Neuronal stem cell (in vitro differentiated cells): ENCODE measurements around the gene GPRIN3.

ENCODE experiments used
- DNase-seq: peaks from one replicate; pipeline ENCODE4 v3.0.0-alpha.2; 2013; ENCODE audit warnings: low spot score
- H2AFZ ChIP-seq: one replicate; pipeline ENCODE4 v1.6.1; 2013; ENCODE audit warnings: mild to moderate bottlenecking, low read length, inconsistent platforms
- H2AK5ac ChIP-seq: 2 replicates; pipeline ENCODE4 v1.6.1; 2013; ENCODE audit warnings: low read depth, mild to moderate bottlenecking, inconsistent platforms, low read length, moderate library complexity, mixed read lengths
- H2BK120ac ChIP-seq: 2 replicates; pipeline ENCODE4 v1.6.1; 2013; ENCODE audit warnings: low read depth, mild to moderate bottlenecking, inconsistent platforms, low read length, moderate library complexity, mixed read lengths
- H2BK12ac ChIP-seq: one replicate; pipeline ENCODE4 v1.6.1; 2013; ENCODE audit warnings: low read length, inconsistent platforms
- H2BK15ac ChIP-seq: 2 replicates; pipeline ENCODE4 v1.6.1; 2013; ENCODE audit warnings: mild to moderate bottlenecking, low read length, inconsistent platforms, mixed read lengths
- H2BK5ac ChIP-seq: one replicate; pipeline ENCODE4 v1.6.1; 2013; ENCODE audit warnings: inconsistent platforms, mild to moderate bottlenecking, low read length, moderate library complexity
- H3K14ac ChIP-seq: one replicate; pipeline ENCODE4 v1.6.1; 2013; ENCODE audit warnings: low read length, inconsistent platforms
- H3K18ac ChIP-seq: 2 replicates; pipeline ENCODE4 v1.6.1; 2013; ENCODE audit warnings: low read length, inconsistent platforms
- H3K23ac ChIP-seq: 2 replicates; pipeline ENCODE4 v1.6.1; 2013; ENCODE audit warnings: low read depth, mild to moderate bottlenecking, mixed read lengths, low read length, inconsistent platforms; ENCODE audit not compliant: poor library complexity
- H3K27ac ChIP-seq: replicated peaks from 3 replicates; pipeline ENCODE4 v1.5.1; 2013; ENCODE audit warnings: low read length, inconsistent platforms
- H3K27me3 ChIP-seq, 3 experiments: 2 replicates each; pipeline ENCODE4 v1.6.1; 2013; ENCODE audit warnings: low read length in 3 of 3, mild to moderate bottlenecking in 2 of 3, inconsistent platforms in 1 of 3, low read depth in 1 of 3, mixed read lengths in 1 of 3, moderate library complexity in 1 of 3; ENCODE audit not compliant: control insufficient read depth in 3 of 3, insufficient read depth in 3 of 3
- H3K36me3 ChIP-seq, 2 donors: replicated peaks in 1 of 2; 2 replicates each; pipeline ENCODE4 v1.6.1; 2013; ENCODE audit warnings: low read length in 2 of 2; ENCODE audit not compliant: control insufficient read depth in 2 of 2, insufficient read depth in 2 of 2
- H3K4ac ChIP-seq: 2 replicates; pipeline ENCODE4 v1.6.1; 2013; ENCODE audit warnings: inconsistent platforms, mild to moderate bottlenecking, low read length, moderate library complexity
- H3K4me1 ChIP-seq, 2 donors: 1 replicate in 1 of 2; 2 replicates in 1 of 2; pipeline ENCODE4 v1.6.1; 2013; ENCODE audit warnings: low read length in 2 of 2, low read depth in 1 of 2; ENCODE audit not compliant: control insufficient read depth in 2 of 2, insufficient read depth in 1 of 2
- H3K4me2 ChIP-seq: one replicate; pipeline ENCODE4 v1.6.1; 2013; ENCODE audit warnings: mild to moderate bottlenecking, low read length, inconsistent platforms; ENCODE audit not compliant: insufficient read depth, poor library complexity, severe bottlenecking
- H3K4me3 ChIP-seq, 2 donors: 2 replicates each; pipeline ENCODE4 v1.5.1; 2013; ENCODE audit warnings: low read length in 2 of 2, mild to moderate bottlenecking in 2 of 2, inconsistent platforms in 1 of 2, moderate library complexity in 1 of 2
- H3K79me1 ChIP-seq: one replicate; pipeline ENCODE4 v1.6.1; 2013; ENCODE audit warnings: low read depth, mild to moderate bottlenecking, inconsistent platforms, low read length, moderate library complexity
- H3K9ac ChIP-seq: one replicate; pipeline ENCODE4 v1.6.1; 2013; ENCODE audit warnings: mild to moderate bottlenecking, low read depth, low read length, inconsistent platforms; ENCODE audit not compliant: poor library complexity
- H3K9me3 ChIP-seq, 2 donors: replicated peaks in 1 of 2; 2 replicates each; pipeline versions ENCODE3 to v1.6.1; 2013; ENCODE audit warnings: low read length in 2 of 2, mild to moderate bottlenecking in 2 of 2, inconsistent platforms in 1 of 2, low read depth in 1 of 2, mixed read lengths in 1 of 2, moderate library complexity in 1 of 2; ENCODE audit not compliant: control insufficient read depth in 2 of 2, insufficient read depth in 1 of 2
- H4K8ac ChIP-seq: one replicate; pipeline ENCODE4 v1.6.1; 2013; ENCODE audit warnings: low read depth, mild to moderate bottlenecking, inconsistent platforms, low read length, moderate library complexity
- H4K91ac ChIP-seq: one replicate; pipeline ENCODE4 v1.6.1; 2013; ENCODE audit warnings: low read length, low read depth, mild to moderate bottlenecking, inconsistent platforms; ENCODE audit not compliant: poor library complexity
- WGBS, 2 donors: extraction: QIAGEN DNeasy Blood & Tissue Kit; methylation state at CpG; one replicate each; pipeline ENCODE4 v1.1.7; 2013; ENCODE audit warnings: missing lambda C conversion rate in 2 of 2, mixed read lengths in 1 of 2; ENCODE audit not compliant: insufficient read length in 2 of 2, insufficient replicate concordance in 1 of 2; ENCODE audit errors: extremely low coverage in 2 of 2; 5-methylcytosine and 5-hydroxymethylcytosine counted together

The GPRIN3 gene

DNA sequence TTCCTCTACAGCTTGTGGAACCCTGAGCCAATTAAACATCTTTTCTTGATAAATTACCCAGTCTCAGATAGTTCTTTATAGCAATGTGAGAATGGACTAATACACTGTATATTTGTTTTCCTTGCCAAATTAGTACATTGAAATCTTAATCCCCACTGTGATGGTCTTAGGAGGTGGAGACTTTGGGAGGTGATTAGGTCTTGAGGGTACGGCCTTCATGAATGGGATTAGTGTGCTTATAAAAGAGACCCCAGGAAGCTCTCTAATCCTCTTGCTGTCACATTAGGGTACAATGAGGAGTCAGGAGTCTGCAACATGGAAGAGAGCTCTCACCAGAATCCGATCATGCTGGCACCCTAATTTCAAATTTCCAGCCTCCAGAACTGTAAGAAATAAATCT lies 109.7 kb downstream of the GPRIN3 start:
- Histone ChIP-seq H2BK120ac (no peak overlapping the region), H2AK5ac (no peak overlapping the region), H3K27me3 (no peaks in the 10 kb centered on the region), H2AFZ (no peak overlapping the region), H3K23ac (no peak overlapping the region), H4K91ac (no peak overlapping the region), H3K36me3 (no peaks in the 10 kb centered on the region), H3K4me1 (peaks cover 0 to 5% of the 10 kb centered on the region in 2 donors), H4K8ac (no peak overlapping the region), H3K4ac (no peak overlapping the region), H3K4me3 (no peak overlapping the region), H3K4me2 (no peak overlapping the region), H3K79me1 (no peaks in the 10 kb centered on the region), H3K9ac (no peak overlapping the region), H3K27ac (peak overlapping the region; percentile 47), H3K18ac (no peak overlapping the region), H3K9me3 (peaks cover 0 to 2% of the 10 kb centered on the region in 2 donors), H3K14ac (no peak overlapping the region), H2BK5ac (no peak overlapping the region), H2BK12ac (no peak overlapping the region), H2BK15ac (no peak overlapping the region)
- WGBS, 2 donors: no CpG with 5 or more reads among the region's 2 CpGs
- DNase-seq: peak; percentile 65

- Histone ChIP-seq H2BK5ac (no peak overlapping the region), H3K23ac (no peak overlapping the region), H3K27me3 (no peaks in the 10 kb centered on the region), H3K27ac (no peak overlapping the region), H2BK120ac (no peak overlapping the region), H4K91ac (no peak overlapping the region), H3K4ac (no peak overlapping the region), H3K9ac (no peak overlapping the region), H3K4me3 (no peak overlapping the region), H4K8ac (no peak overlapping the region), H2BK12ac (no peak overlapping the region), H3K9me3 (peaks cover 0 to 2% of the 10 kb centered on the region in 2 donors), H3K18ac (no peak overlapping the region), H2AFZ (no peak overlapping the region), H3K4me1 (peaks cover 0 to 5% of the 10 kb centered on the region in 2 donors), H2AK5ac (no peak overlapping the region), H2BK15ac (no peak overlapping the region), H3K4me2 (no peak overlapping the region), H3K79me1 (no peaks in the 10 kb centered on the region), H3K14ac (no peak overlapping the region), H3K36me3 (no peaks in the 10 kb centered on the region)
- WGBS, 2 donors: no CpG with 5 or more reads among the region's 2 CpGs
- no peak for DNase-seq
Measured at GRCh38 chr4:89196745-89197144, 110.9 kb downstream of the GPRIN3 start.

- H3K27ac ChIP-seq: no peak overlapping the region
- no CpG with 5 or more reads among the region's 2 CpGs for WGBS, 2 donors
Measured at GRCh38 chr4:89196056-89196674, 111.4 kb downstream of the GPRIN3 start.

GRCh38 chr4:89193843-89194242 lies 113.8 kb downstream of the GPRIN3 start:
- H2AK5ac ChIP-seq: no peak overlapping the region
- H2BK15ac ChIP-seq: no peak overlapping the region
- no peaks in the 10 kb centered on the region for H3K36me3 ChIP-seq
- H3K27me3 ChIP-seq: no peaks in the 10 kb centered on the region
- no peak overlapping the region for H2AFZ ChIP-seq
- no peak overlapping the region for H2BK12ac ChIP-seq
- H3K23ac ChIP-seq: no peak overlapping the region
- H4K8ac ChIP-seq: no peak overlapping the region
- peaks cover 0 to 2% of the 10 kb centered on the region in 2 donors for H3K9me3 ChIP-seq
- DNase-seq: no peak
- no peak overlapping the region for H3K4me2 ChIP-seq
- H3K18ac ChIP-seq: no peak overlapping the region
- no peaks in the 10 kb centered on the region for H3K79me1 ChIP-seq
- H3K4me3 ChIP-seq: no peak overlapping the region
- no peak overlapping the region for H3K4ac ChIP-seq
- peaks cover 0 to 5% of the 10 kb centered on the region in 2 donors for H3K4me1 ChIP-seq
- H2BK5ac ChIP-seq: no peak overlapping the region
- H3K9ac ChIP-seq: no peak overlapping the region
- H3K27ac ChIP-seq: no peak overlapping the region
- no CpG with 5 or more reads among the region's 3 CpGs for WGBS, 2 donors
- no peak overlapping the region for H2BK120ac ChIP-seq
- H3K14ac ChIP-seq: no peak overlapping the region
- H4K91ac ChIP-seq: no peak overlapping the region

More at GRCh38 chr4:89196056-89196674, 111.4 kb downstream of the GPRIN3 start:
- Histone ChIP-seq H3K4me1 (peaks cover 0 to 5% of the 10 kb centered on the region in 2 donors), H2BK5ac (no peak overlapping the region), H4K8ac (no peak overlapping the region), H2BK12ac (no peak overlapping the region), H3K27me3 (no peaks in the 10 kb centered on the region), H2BK120ac (no peak overlapping the region), H2AK5ac (no peak overlapping the region), H3K4me2 (no peak overlapping the region), H3K4me3 (no peak overlapping the region), H3K36me3 (no peaks in the 10 kb centered on the region), H4K91ac (no peak overlapping the region), H2AFZ (no peak overlapping the region), H3K9ac (no peak overlapping the region), H2BK15ac (no peak overlapping the region), H3K18ac (no peak overlapping the region), H3K79me1 (no peaks in the 10 kb centered on the region), H3K23ac (no peak overlapping the region), H3K4ac (no peak overlapping the region), H3K9me3 (peaks cover 0 to 2% of the 10 kb centered on the region in 2 donors), H3K14ac (no peak overlapping the region)
- no peak for DNase-seq
